ENCODE data around the gene CYFIP2.

The CYFIP2 gene

GRCh38 chr5:157327771-157328170 is 61.8 kb downstream of the CYFIP2 start:
- DNase-seq = no peak

- peak; percentile 44 for DNase-seq
Measured at GRCh38 chr5:157328277-157328912, 62.5 kb downstream of the CYFIP2 start.

- DNase-seq = no peak
Measured at GRCh38 chr5:157331807-157332206, 65.9 kb downstream of the CYFIP2 start.

GRCh38 chr5:157335534-157336422 is 69.9 kb downstream of the CYFIP2 start:
- DNase-seq = no peak

- DNase-seq = no peak
Measured at GRCh38 chr5:157336423-157336744, 70.5 kb downstream of the CYFIP2 start.

GRCh38 chr5:157339409-157339808 is 73.5 kb downstream of the CYFIP2 start:
- no peak for DNase-seq

GRCh38 chr5:157342822-157343402 is 77.0 kb downstream of the CYFIP2 start:
- peak; percentile 25 for DNase-seq

- DNase-seq = no peak
Measured at GRCh38 chr5:157343842-157344790, 78.2 kb downstream of the CYFIP2 start.

GRCh38 chr5:157345067-157345466 is 79.1 kb downstream of the CYFIP2 start:
- no peak for DNase-seq

GRCh38 chr5:157345485-157345884 is 79.6 kb downstream of the CYFIP2 start:
- DNase-seq = no peak

GRCh38 chr5:157347301-157348048 is 81.6 kb downstream of the CYFIP2 start:
- DNase-seq = no peak

GRCh38 chr5:157348049-157348400 is 82.1 kb downstream of the CYFIP2 start:
- DNase-seq = no peak

GRCh38 chr5:157350939-157351801 is 85.2 kb downstream of the CYFIP2 start:
- no peak for DNase-seq

- no peak for DNase-seq
Measured at GRCh38 chr5:157351802-157352092, 85.8 kb downstream of the CYFIP2 start.

GRCh38 chr5:157352756-157353340 is 86.9 kb downstream of the CYFIP2 start:
- DNase-seq = peak; percentile 10

- DNase-seq = no peak
Measured at GRCh38 chr5:157354800-157355199, 88.9 kb downstream of the CYFIP2 start.

- no peak for DNase-seq
Measured at GRCh38 chr5:157356576-157356975, 90.7 kb downstream of the CYFIP2 start.

- no peak for DNase-seq
Measured at GRCh38 chr5:157357823-157358222, 91.9 kb downstream of the CYFIP2 start.

GRCh38 chr5:157358871-157359270 is 92.9 kb downstream of the CYFIP2 start:
- no peak for DNase-seq

GRCh38 chr5:157359356-157360055 is 93.6 kb downstream of the CYFIP2 start:
- no peak for DNase-seq

Measured in stimulated activated CD4-positive, alpha-beta T cell treated with anti-CD3 and anti-CD28 coated beads, Interleukin-12 subunit alpha, Interleukin-12 subunit beta, amount 100 ng/mL, for 4 hours (primary cell).